ENCODE data around the gene ATP2A1.
"Not testable (repeated sequence)": the region's sequence is repeated elsewhere in the genome, so short reads cannot be mapped to it uniquely, and the experiment has no call there.

ATP2A1 gene

DNA sequence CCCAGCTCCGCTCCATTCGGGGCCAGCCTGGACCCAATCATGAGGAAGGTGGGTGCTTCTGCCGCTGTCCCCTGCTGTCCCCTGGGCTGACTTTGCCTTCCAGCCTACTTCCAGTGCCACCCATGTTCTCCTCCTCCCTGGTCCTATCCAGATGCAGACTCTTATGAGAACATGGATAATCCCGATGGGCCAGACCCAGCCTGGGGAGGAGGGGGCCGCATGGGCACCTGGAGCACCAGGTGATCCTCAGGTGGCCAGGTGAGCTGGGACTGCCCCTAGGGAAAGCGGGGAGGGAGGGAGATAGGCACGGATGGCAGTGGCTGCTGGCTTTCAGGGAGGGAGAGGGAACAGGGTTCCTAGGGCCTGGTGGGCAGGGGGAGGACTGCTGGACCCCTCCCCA, 60.4 kb downstream of the ATP2A1 start:
- DNase-seq, result no peak

DNA sequence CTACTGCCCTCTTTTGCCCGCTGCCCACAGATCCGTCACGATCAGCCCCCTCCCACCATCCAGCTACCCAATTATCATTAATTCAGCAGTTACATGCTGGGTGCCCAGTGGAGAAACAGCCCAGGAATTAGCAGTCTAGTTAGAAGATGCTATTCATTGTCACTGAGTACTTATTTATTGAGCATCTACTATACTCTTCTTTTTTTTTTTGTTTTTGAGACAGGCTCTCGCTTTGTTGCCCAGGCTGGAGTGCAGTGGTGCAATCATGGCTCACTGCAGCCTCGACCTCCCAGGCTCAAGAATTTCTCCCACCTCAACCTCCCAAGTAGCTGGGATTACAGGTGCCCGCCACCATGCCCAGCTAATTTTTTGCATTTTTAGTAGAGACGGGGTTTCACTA, 61.5 kb downstream of the ATP2A1 start:
- DNase-seq, result not testable (repeated sequence)

DNA sequence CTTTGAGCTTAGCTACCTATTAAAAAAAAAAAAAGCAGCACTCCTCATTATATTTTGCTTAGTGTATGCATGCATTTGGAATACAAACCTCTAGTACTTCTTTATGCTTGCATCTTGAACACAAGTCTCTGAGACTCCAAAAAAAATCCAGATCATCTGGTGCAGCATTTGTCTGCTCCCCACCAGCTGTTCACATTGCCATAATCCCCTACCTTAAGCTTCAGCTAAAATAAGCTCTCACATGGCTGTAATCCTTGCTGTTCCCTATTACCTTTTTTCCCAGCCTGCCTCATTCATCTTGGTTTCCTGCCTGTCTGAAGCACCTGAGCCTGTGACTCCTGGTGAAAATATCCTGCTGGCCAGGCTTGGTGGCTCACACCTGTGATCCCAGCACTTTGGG, 65.0 kb downstream of the ATP2A1 start:
- no peak for DNase-seq

DNA sequence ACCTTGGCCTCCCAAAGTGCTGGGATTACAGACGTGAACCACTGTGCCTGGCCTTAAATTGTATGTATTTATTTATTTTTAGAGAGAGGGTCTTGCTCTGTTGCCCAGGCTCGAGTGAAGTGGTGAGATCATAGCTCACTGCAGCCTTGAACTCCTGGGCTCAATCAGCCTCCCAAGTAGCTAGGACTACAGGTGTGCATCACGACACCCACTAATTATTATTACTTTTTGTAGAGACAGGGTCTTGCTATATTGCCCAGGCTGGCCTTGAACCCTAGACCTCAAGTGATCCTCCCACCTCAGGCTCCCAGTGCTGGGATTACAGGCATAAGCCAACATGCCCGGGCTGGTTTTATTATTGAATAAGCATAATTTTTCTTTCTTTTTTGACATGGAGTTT, 68.4 kb downstream of the ATP2A1 start:
- DNase-seq, result no peak

DNA sequence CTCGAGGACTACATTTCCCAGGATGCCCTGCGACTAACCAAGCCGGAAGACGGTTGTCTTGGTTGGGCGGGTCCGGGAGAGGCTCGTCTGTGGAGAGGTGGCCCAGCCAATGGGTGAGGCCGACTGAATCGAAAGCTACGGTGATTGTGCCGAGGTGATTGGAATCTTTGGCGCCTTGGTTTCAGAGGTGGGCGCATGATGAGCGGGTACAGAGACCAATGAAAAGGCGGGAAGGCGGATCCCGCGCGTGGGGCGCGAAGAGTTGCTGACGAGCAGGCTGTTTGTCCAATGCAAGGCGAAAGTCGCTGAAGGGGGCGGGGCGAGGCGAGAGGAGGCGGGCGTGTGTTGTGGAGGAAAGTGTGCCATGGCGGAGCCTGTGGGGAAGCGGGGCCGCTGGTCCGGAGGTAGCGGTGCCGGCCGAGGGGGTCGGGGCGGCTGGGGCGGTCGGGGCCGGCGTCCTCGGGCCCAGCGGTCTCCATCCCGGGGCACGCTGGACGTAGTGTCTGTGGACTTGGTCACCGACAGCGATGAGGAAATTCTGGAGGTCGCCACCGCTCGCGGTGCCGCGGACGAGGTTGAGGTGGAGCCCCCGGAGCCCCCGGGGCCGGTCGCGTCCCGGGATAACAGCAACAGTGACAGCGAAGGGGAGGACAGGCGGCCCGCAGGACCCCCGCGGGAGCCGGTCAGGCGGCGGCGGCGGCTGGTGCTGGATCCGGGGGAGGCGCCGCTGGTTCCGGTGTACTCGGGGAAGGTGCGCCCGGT, 72.5 kb downstream of the ATP2A1 start, which contains the start of gene NFATC2IP:
Gene NFATC2IP (plus strand): TSS at position 290 of the 762 bp plus-strand sequence. CDS start 75 bp downstream, at position 365.
- DNase-seq, result peak; percentile 100

DNA sequence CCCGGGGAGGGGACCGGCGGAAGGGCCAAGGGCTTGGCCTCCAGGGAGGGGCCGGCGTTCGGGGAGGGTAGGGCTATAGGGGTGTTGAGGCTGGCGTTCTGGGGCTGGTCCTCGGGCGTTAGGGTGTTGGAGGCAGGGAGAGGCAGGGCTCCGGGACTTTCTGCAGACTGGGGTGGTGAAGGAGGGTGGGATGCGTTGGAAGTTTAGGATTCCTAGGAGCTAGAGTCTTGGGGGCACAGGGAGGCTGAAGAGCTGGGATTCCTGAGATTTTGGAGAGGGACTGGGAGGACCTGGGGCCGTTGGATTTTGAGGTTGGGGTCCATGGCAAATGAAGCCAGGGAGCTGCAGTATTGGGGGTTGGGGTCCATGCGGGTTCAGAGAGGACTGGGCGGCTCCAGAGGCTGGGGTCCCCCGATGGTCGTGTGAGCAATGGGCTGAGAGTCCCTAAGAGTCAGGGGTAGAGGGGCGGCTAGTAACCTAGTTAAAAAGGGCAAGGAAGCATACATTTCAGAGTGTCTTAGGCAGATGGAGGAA, 73.2 kb downstream of the ATP2A1 start:
- DNase-seq, result no peak

All from stimulated activated CD4-positive, alpha-beta T cell treated with anti-CD3 and anti-CD28 coated beads, Interleukin-4, amount 100 ng/mL, for 24 hours (primary cell).